Fibroblast of lung (primary cell): ENCODE measurements around the gene CDC25A. TPM values are rescaled to one million over a fixed set of nuclear protein-coding genes. Genes with fewer than 3 reads are reported as not detected.

Experiments used
- DNase-seq, 2 donors: peaks; one replicate each; pipeline versions ENCODE4 v3.0.0 to v3.0.0-alpha.2; 2010; ENCODE audit warnings: low read depth in 2 of 2
- H2AFZ ChIP-seq: 2 replicates; pipeline ENCODE4 v1.5.1; 2012; ENCODE audit warnings: low read length, control low read depth, inconsistent platforms
- H3K27ac ChIP-seq: 2 replicates; pipeline ENCODE4 v1.5.1; 2011; ENCODE audit warnings: low read length, control low read depth; ENCODE audit not compliant: insufficient read depth
- H3K27me3 ChIP-seq: 2 replicates; pipeline ENCODE4 v1.5.1; 2011; ENCODE audit warnings: mild to moderate bottlenecking, low read length; ENCODE audit not compliant: control insufficient read depth, insufficient read depth
- H3K36me3 ChIP-seq: 2 replicates; pipeline ENCODE4 v1.5.1; 2011; ENCODE audit warnings: low read length; ENCODE audit not compliant: control insufficient read depth, insufficient read depth
- H3K4me1 ChIP-seq: 2 replicates; pipeline ENCODE4 v1.5.1; 2011; ENCODE audit warnings: low read length; ENCODE audit not compliant: control insufficient read depth, insufficient read depth; ENCODE audit errors: extremely low read depth
- H3K4me2 ChIP-seq: 2 replicates; pipeline ENCODE4 v1.5.1; 2011; ENCODE audit warnings: low read length, control low read depth; ENCODE audit not compliant: insufficient read depth; ENCODE audit errors: extremely low read depth
- H3K4me3 ChIP-seq, 4 experiments: fragments of 200-600 bp in 1 of 4; sonication (generic) in 1 of 4; replicated peaks in 1 of 4; 2 replicates each; pipeline ENCODE4 v1.5.1; 2011 to 2016; ENCODE audit warnings: low read length in 4 of 4, low read depth in 3 of 4, mild to moderate bottlenecking in 3 of 4, control low read depth in 2 of 4, inconsistent platforms in 1 of 4, mixed read lengths in 1 of 4; ENCODE audit not compliant: insufficient read depth in 1 of 4; ENCODE audit errors: control extremely low read depth in 1 of 4
- H3K79me2 ChIP-seq: 2 replicates; pipeline ENCODE4 v1.5.1; 2012; ENCODE audit warnings: mild to moderate bottlenecking, low read length, inconsistent platforms; ENCODE audit not compliant: control insufficient read depth, insufficient read depth
- H3K9ac ChIP-seq: 2 replicates; pipeline ENCODE4 v1.5.1; 2011; ENCODE audit warnings: mild to moderate bottlenecking, low read length, control low read depth; ENCODE audit not compliant: insufficient read depth
- H3K9me3 ChIP-seq: 2 replicates; pipeline ENCODE4 v1.5.1; 2012; ENCODE audit warnings: low read depth, low read length; ENCODE audit not compliant: control insufficient read depth, insufficient read depth
- H4K20me1 ChIP-seq: 2 replicates; pipeline ENCODE4 v1.5.1; 2011; ENCODE audit warnings: low read length; ENCODE audit not compliant: control insufficient read depth, insufficient read depth; ENCODE audit errors: extremely low read depth
- CTCF ChIP-seq, 2 donors: IDR thresholded peaks in 1 of 2; conservative IDR thresholded peaks in 1 of 2; 1 replicate in 1 of 2; 2 replicates in 1 of 2; pipeline ENCODE4 v1.5.1; 2011 to 2012; ENCODE audit warnings: low read length in 2 of 2, control low read depth in 1 of 2, inconsistent platforms in 1 of 2, low read depth in 1 of 2, mild to moderate bottlenecking in 1 of 2
- EZH2 ChIP-seq: IDR thresholded peaks from 2 replicates; pipeline ENCODE4 v1.5.1; 2012; ENCODE audit warnings: low read length, control low read depth, mild to moderate bottlenecking; ENCODE audit errors: missing control alignments
- polyA plus RNA-seq, 2 donors: library from polyadenylated mRNA; depleted of rRNA in 1 of 2; stranded (reverse) in 1 of 2; unstranded in 1 of 2; fragments of >200 nt; gene quantifications; 2 replicates each; pipeline ENCODE4 v1.2.1, GENCODE V29; 2011 to 2012; ENCODE audit warnings: missing spikeins in 1 of 2
- total RNA-seq: library from RNA; depleted of rRNA; stranded (reverse); fragments of >200 nt; gene quantifications from 2 replicates; pipeline ENCODE4 v1.2.1, GENCODE V29; 2014

The CDC25A gene
- total and polyA plus RNA-seq, 2 donors (not counting 1 experiment from before 2014, with no cell fraction given) = 1.3 to 3.1 TPM

- TF ChIP-seq EZH2 (no peak), CTCF (conservative IDR thresholded peaks at IDR 0.05 in 1 of 2, IDR thresholded peaks at IDR 0.05 in 1 of 2; ENCODE audit: low read depth in 1 of 2, low read length in 2 of 2) (no peak)
- no peaks in the 10 kb centered on the region for H4K20me1 ChIP-seq
- H2AFZ ChIP-seq = no peak overlapping the region
- H3K27me3 ChIP-seq = peaks cover 24% of the 10 kb centered on the region
- H3K4me1 ChIP-seq = no peaks in the 10 kb centered on the region
- no peak for DNase-seq
- no peak overlapping the region for H3K4me2 ChIP-seq
- no peak overlapping the region for H3K9ac ChIP-seq
- H3K4me3 ChIP-seq = no peak overlapping the region
- H3K36me3 ChIP-seq = no peaks in the 10 kb centered on the region
- H3K79me2 ChIP-seq = no peaks in the 10 kb centered on the region
- no peaks in the 10 kb centered on the region for H3K9me3 ChIP-seq
- H3K27ac ChIP-seq = no peak overlapping the region
Measured at GRCh38 chr3:48219543-48219942, 31.3 kb upstream of the CDC25A start.

DNA sequence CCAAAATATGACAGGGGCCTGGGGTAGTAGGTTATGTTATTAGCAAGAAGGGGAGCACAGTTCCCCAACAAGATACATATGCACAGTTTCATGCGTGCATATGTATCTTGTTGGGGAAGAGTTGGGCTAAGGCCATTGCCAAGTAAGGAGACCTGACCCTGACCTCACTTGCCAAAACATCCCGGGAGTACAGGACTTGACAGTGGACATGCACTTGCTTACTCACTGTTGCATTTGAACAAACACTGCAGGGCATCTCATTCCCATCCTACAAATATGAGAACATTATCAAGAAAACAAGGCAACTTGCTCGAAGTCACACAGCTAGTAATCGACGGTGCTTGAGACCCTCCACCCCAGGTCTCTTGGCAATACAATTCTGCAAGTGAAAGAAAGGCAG lies 30.3 kb upstream of the CDC25A start:
- H3K4me1 ChIP-seq = no peaks in the 10 kb centered on the region
- H2AFZ ChIP-seq = no peak overlapping the region
- TF ChIP-seq CTCF (conservative IDR thresholded peaks at IDR 0.05 in 1 of 2, IDR thresholded peaks at IDR 0.05 in 1 of 2; ENCODE audit: low read depth in 1 of 2, low read length in 2 of 2) = no peak
- TF ChIP-seq EZH2 = no peak
- no peak overlapping the region for H3K4me2 ChIP-seq
- no peak overlapping the region for H3K4me3 ChIP-seq
- H3K9me3 ChIP-seq = no peaks in the 10 kb centered on the region
- H3K9ac ChIP-seq = no peak overlapping the region
- H3K27me3 ChIP-seq = peaks cover 24% of the 10 kb centered on the region
- no peak overlapping the region for H3K27ac ChIP-seq
- H3K36me3 ChIP-seq = no peaks in the 10 kb centered on the region
- no peaks in the 10 kb centered on the region for H4K20me1 ChIP-seq
- no peak for DNase-seq
- H3K79me2 ChIP-seq = no peaks in the 10 kb centered on the region

- Histone ChIP-seq H2AFZ (no peak overlapping the region), H3K27me3 (peaks cover 24% of the 10 kb centered on the region), H3K27ac (no peak overlapping the region), H3K9ac (no peak overlapping the region), H3K4me2 (no peak overlapping the region), H3K79me2 (no peaks in the 10 kb centered on the region), H3K4me3 (no peak overlapping the region), H3K4me1 (no peaks in the 10 kb centered on the region), H3K9me3 (no peaks in the 10 kb centered on the region), H4K20me1 (no peaks in the 10 kb centered on the region), H3K36me3 (no peaks in the 10 kb centered on the region)
- DNase-seq = no peak
- TF ChIP-seq CTCF (conservative IDR thresholded peaks at IDR 0.05 in 1 of 2, IDR thresholded peaks at IDR 0.05 in 1 of 2; ENCODE audit: low read depth in 1 of 2, low read length in 2 of 2) (no peak), EZH2 (no peak)
Measured at GRCh38 chr3:48217449-48217848, 29.2 kb upstream of the CDC25A start.
